HEK293 (cell line): ENCODE data around the gene LIME1.

ENCODE experiments used
- MZF1 ChIP-seq: fragments of 450-650 bp; formaldehyde crosslinking; IDR thresholded peaks from 2 replicates; pipeline ENCODE4 v1.5.1; 2017; ENCODE audit warnings: missing biosample characterization, missing genetic modification characterization, borderline replicate concordance
- SP2 ChIP-seq: fragments of 450-650 bp; formaldehyde crosslinking; IDR thresholded peaks from 2 replicates; pipeline ENCODE4 v1.5.1; 2016; ENCODE audit warnings: missing biosample characterization, missing genetic modification characterization
- ZBTB21 ChIP-seq: fragments of 450-650 bp; formaldehyde crosslinking; IDR thresholded peaks from 2 replicates; pipeline ENCODE4 v1.5.1; 2017; ENCODE audit warnings: missing biosample characterization, missing genetic modification characterization
- ZNF133 ChIP-seq: fragments of 450-650 bp; formaldehyde crosslinking; IDR thresholded peaks from 2 replicates; pipeline ENCODE4 v1.5.1; 2016; ENCODE audit warnings: missing biosample characterization, missing genetic modification characterization
- ZNF138 ChIP-seq: fragments of 450-650 bp; formaldehyde crosslinking; IDR thresholded peaks from 2 replicates; pipeline ENCODE4 v1.5.1; 2016; ENCODE audit warnings: missing biosample characterization, missing genetic modification characterization, borderline replicate concordance
- ZNF2 ChIP-seq: fragments of 450-650 bp; formaldehyde crosslinking; IDR thresholded peaks from 2 replicates; pipeline ENCODE4 v1.5.1; 2016; ENCODE audit warnings: missing biosample characterization, missing genetic modification characterization
- ZNF354C ChIP-seq: fragments of 450-650 bp; formaldehyde crosslinking; IDR thresholded peaks from 2 replicates; pipeline ENCODE4 v1.5.1; 2016; ENCODE audit warnings: missing biosample characterization, missing genetic modification characterization, low read depth, borderline replicate concordance
- TF ChIP-seq, protein P1 (sequence below): fragments of 450-650 bp; formaldehyde crosslinking; IDR thresholded peaks from 2 replicates; pipeline ENCODE4 v1.5.1; 2016; ENCODE audit warnings: missing biosample characterization, missing genetic modification characterization
- TF ChIP-seq, protein P2 (sequence below): fragments of 450-650 bp; formaldehyde crosslinking; IDR thresholded peaks from 2 replicates; pipeline ENCODE4 v1.5.1; 2016; ENCODE audit warnings: missing biosample characterization, missing genetic modification characterization

DNA sequence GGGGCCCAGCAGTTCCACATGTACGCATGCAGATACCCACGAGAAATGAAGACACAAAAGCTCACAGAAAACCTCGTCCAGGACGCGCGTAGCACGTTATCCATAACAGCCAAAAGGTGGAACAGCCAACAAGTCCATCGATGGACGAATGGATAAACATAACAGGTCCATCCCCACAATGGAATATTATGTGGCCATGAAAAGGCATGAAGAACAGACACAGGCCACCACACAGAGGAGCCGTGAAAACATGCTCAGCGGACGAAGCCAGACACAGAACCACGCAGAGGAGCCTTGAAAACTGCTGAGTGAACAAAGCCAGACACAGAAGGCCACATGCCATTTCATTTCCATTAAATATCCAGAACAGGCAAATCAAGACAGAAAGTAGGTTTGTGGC, 41.1 kb downstream of the LIME1 start:
- no peak for TF ChIP-seq ZNF138 (tag by site-specific recombination)
- no peak for TF ChIP-seq ZNF2 (tag by site-specific recombination)
- no peak for TF ChIP-seq MZF1 (tag by site-specific recombination)
- TF ChIP-seq, protein P1, sequence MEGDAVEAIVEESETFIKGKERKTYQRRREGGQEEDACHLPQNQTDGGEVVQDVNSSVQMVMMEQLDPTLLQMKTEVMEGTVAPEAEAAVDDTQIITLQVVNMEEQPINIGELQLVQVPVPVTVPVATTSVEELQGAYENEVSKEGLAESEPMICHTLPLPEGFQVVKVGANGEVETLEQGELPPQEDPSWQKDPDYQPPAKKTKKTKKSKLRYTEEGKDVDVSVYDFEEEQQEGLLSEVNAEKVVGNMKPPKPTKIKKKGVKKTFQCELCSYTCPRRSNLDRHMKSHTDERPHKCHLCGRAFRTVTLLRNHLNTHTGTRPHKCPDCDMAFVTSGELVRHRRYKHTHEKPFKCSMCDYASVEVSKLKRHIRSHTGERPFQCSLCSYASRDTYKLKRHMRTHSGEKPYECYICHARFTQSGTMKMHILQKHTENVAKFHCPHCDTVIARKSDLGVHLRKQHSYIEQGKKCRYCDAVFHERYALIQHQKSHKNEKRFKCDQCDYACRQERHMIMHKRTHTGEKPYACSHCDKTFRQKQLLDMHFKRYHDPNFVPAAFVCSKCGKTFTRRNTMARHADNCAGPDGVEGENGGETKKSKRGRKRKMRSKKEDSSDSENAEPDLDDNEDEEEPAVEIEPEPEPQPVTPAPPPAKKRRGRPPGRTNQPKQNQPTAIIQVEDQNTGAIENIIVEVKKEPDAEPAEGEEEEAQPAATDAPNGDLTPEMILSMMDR (tag by site-specific recombination): no peak
- TF ChIP-seq ZNF133 (tag by site-specific recombination): no peak
- no peak for TF ChIP-seq ZBTB21 (tag by site-specific recombination)
- TF ChIP-seq, protein P2, sequence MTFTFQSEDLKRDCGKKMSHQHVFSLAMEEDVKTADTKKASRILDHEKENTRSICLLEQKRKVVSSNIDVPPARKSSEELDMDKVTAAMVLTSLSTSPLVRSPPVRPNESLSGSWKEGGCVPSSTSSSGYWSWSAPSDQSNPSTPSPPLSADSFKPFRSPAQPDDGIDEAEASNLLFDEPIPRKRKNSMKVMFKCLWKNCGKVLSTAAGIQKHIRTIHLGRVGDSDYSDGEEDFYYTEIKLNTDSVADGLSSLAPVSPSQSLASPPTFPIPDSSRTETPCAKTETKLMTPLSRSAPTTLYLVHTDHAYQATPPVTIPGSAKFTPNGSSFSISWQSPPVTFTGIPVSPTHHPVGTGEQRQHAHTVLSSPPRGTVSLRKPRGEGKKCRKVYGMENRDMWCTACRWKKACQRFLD (tag by site-specific recombination): no peak
- no peak for TF ChIP-seq SP2 (tag by site-specific recombination)
- no peak for TF ChIP-seq ZNF354C (tag by site-specific recombination)
